K562 (cell line): Measurements from ENCODE around the gene CREB3L2. TPM values are rescaled to one million over a fixed set of nuclear protein-coding genes. Genes with fewer than 3 reads are reported as not detected.

Experiments used
- ATAC-seq: fragments of 200-7000 bp; cut with Tn5 transposase; 3 replicates; pipeline ENCODE4 v1.9.1; 2020; ENCODE audit warnings: moderate library complexity
- BruUV-seq: library from RNA; stranded (reverse); fragments of 400-500 nt; replicated peaks from 2 replicates; lab custom pipeline; 2021; lab: Mats Ljungman, UMichigan
- CTCF ChIA-PET: fragments of 300-600 bp; formaldehyde crosslinking; extraction: SDS; loops from one replicate; lab custom pipeline; 2021; ENCODE audit warnings: low intra/inter-chr PET ratio; lab: Yijun Ruan, JAX
- POLR2A ChIA-PET: fragments of 300-600, 350-650 bp; sonication (Branson Sonifier 250); formaldehyde crosslinking; extraction: SDS; loops from one replicate; lab custom pipeline; 2021; ENCODE audit warnings: antibody characterized with exemption, inconsistent platforms; lab: Yijun Ruan, JAX
- DNase-seq, 4 experiments: peaks; one replicate each; pipeline versions ENCODE4 v3.0.0 to v3.0.0-alpha.2; 2011 to 2018; ENCODE audit warnings: low spot score in 3 of 4, mixed read lengths in 3 of 4; ENCODE audit errors: extremely low read depth in 1 of 4
- FAIRE-seq: peaks from 2 replicates; lab custom pipeline; 2011; peaks lifted over from hg19 to GRCh38; lab: Jason Lieb, UNC
- H2AFZ ChIP-seq: 2 replicates; pipeline ENCODE4 v1.6.0; 2011; ENCODE audit warnings: low read depth, low read length, control low read depth, inconsistent platforms
- H3K27ac ChIP-seq: fragments of 200-600 bp; 3 replicates; pipeline ENCODE4 v1.8.0; 2011; ENCODE audit warnings: low read depth, mild to moderate bottlenecking, control low read depth, inconsistent platforms, low read length, moderate library complexity, mixed read lengths; ENCODE audit errors: extremely low read depth
- H3K27me3 ChIP-seq, 2 experiments: fragments of 300-600 bp in 1 of 2; 2 replicates in 1 of 2; 3 replicates in 1 of 2; pipeline versions ENCODE4 v1.6.0 to v1.8.0; 2011; ENCODE audit warnings: inconsistent platforms in 2 of 2, low read length in 2 of 2, mild to moderate bottlenecking in 1 of 2, mixed read lengths in 1 of 2, moderate library complexity in 1 of 2; ENCODE audit not compliant: control insufficient read depth in 2 of 2, insufficient read depth in 2 of 2
- H3K36me3 ChIP-seq: fragments of 300-600 bp; 3 replicates; pipeline ENCODE4 v1.8.0; 2011; ENCODE audit warnings: mild to moderate bottlenecking, low read length, inconsistent platforms; ENCODE audit not compliant: control insufficient read depth, insufficient read depth
- H3K4me1 ChIP-seq, 2 experiments: fragments of 200-600 bp in 1 of 2; replicated peaks in 1 of 2; 2 replicates in 1 of 2; 3 replicates in 1 of 2; pipeline versions ENCODE4 v1.5.1 to v1.8.0; 2011; ENCODE audit warnings: inconsistent platforms in 2 of 2, low read length in 2 of 2, mild to moderate bottlenecking in 1 of 2, mixed read lengths in 1 of 2, moderate library complexity in 1 of 2; ENCODE audit not compliant: control insufficient read depth in 2 of 2, insufficient read depth in 2 of 2
- H3K4me2 ChIP-seq: 2 replicates; pipeline ENCODE4 v1.6.1; 2011; ENCODE audit warnings: low read length, control low read depth, inconsistent platforms, mixed read lengths; ENCODE audit not compliant: insufficient read depth
- H3K4me3 ChIP-seq: fragments of 200-600 bp; sonication (generic), shearing (Covaris generic); 2 replicates; pipeline ENCODE4 v1.5.1; 2016; ENCODE audit warnings: control low read depth, inconsistent platforms
- H3K79me2 ChIP-seq: fragments of 200-600 bp; 3 replicates; pipeline ENCODE4 v1.8.0; 2011; ENCODE audit warnings: low read length, inconsistent platforms; ENCODE audit not compliant: control insufficient read depth, insufficient read depth
- H3K9ac ChIP-seq, 2 experiments: 2 replicates each; pipeline versions ENCODE4 v1.6.0 to v1.6.1; 2011; ENCODE audit warnings: low read depth in 2 of 2, low read length in 2 of 2, control low read depth in 1 of 2, inconsistent platforms in 1 of 2, mild to moderate bottlenecking in 1 of 2, mixed read lengths in 1 of 2; ENCODE audit not compliant: insufficient read depth in 1 of 2
- H3K9me1 ChIP-seq: one replicate; pipeline ENCODE4 v1.6.0; 2011; ENCODE audit warnings: inconsistent platforms, mild to moderate bottlenecking, low read length, moderate library complexity; ENCODE audit not compliant: control insufficient read depth, insufficient read depth
- H3K9me3 ChIP-seq: replicated peaks from 2 replicates; pipeline ENCODE4 v1.5.1; 2011; ENCODE audit warnings: low read depth, low read length, inconsistent platforms; ENCODE audit not compliant: control insufficient read depth, insufficient read depth
- H4K20me1 ChIP-seq: replicated peaks from 2 replicates; pipeline ENCODE4 v1.6.1; 2011; ENCODE audit warnings: low read length, inconsistent platforms, mixed read lengths; ENCODE audit not compliant: control insufficient read depth, insufficient read depth
- ELF1 ChIP-seq: fragments of 200-800 bp; sonication (Bioruptor generic); IDR thresholded peaks from 2 replicates; pipeline ENCODE4 v1.6.1; 2016; ENCODE audit warnings: missing genetic modification characterization, missing compliant biosample characterization
- IRF2 ChIP-seq: sonication (generic); formaldehyde crosslinking; IDR thresholded peaks from 2 replicates; pipeline ENCODE4 v1.8.1; 2022; ENCODE audit warnings: mild to moderate bottlenecking, missing genetic modification reagents
- IRF9 ChIP-seq: fragments of 450-650 bp; IDR thresholded peaks from 2 replicates; pipeline ENCODE4 v1.6.1; 2016; ENCODE audit warnings: missing biosample characterization, missing genetic modification characterization
- KHSRP ChIP-seq: fragments of 450-650 bp; IDR thresholded peaks from 2 replicates; pipeline ENCODE4 v1.6.1; 2017
- MTA3 ChIP-seq: fragments of 450-650 bp; formaldehyde crosslinking; IDR thresholded peaks from 2 replicates; pipeline ENCODE4 v1.6.1; 2017; ENCODE audit warnings: mild to moderate bottlenecking, borderline replicate concordance
- NFYB ChIP-seq: IDR thresholded peaks from 2 replicates; pipeline ENCODE4 v1.6.1; 2011; ENCODE audit warnings: mild to moderate bottlenecking, moderate library complexity; ENCODE audit not compliant: insufficient read length; ENCODE audit errors: extremely low read depth
- NR3C1 ChIP-seq: sonication (generic); formaldehyde crosslinking; IDR thresholded peaks from 2 replicates; pipeline ENCODE4 v1.8.1; 2022; ENCODE audit warnings: missing genetic modification reagents
- PTBP1 ChIP-seq: fragments of 200-400 bp; formaldehyde crosslinking; IDR thresholded peaks from 2 replicates; pipeline ENCODE4 v1.6.1; 2017; ENCODE audit warnings: low read depth, low read length
- PYGO2 ChIP-seq: fragments of 450-650 bp; IDR thresholded peaks from 2 replicates; pipeline ENCODE4 v1.6.1; 2016; ENCODE audit warnings: mild to moderate bottlenecking, missing genetic modification characterization, moderate library complexity, missing compliant biosample characterization
- RBM14 ChIP-seq: fragments of 200-400 bp; formaldehyde crosslinking; IDR thresholded peaks from 2 replicates; pipeline ENCODE4 v1.6.1; 2018; ENCODE audit warnings: low read depth, mild to moderate bottlenecking, low read length, moderate library complexity, borderline replicate concordance; ENCODE audit not compliant: insufficient read depth
- SAFB2 ChIP-seq: fragments of 200-400 bp; formaldehyde crosslinking; IDR thresholded peaks from 2 replicates; pipeline ENCODE4 v1.6.1; 2018; ENCODE audit warnings: borderline replicate concordance, low read length, low read depth, moderate library complexity; ENCODE audit not compliant: severe bottlenecking
- TAF7 ChIP-seq: fragments of 450-650 bp; IDR thresholded peaks from 2 replicates; pipeline ENCODE4 v1.6.1; 2016; ENCODE audit warnings: missing genetic modification characterization, missing compliant biosample characterization
- USF1 ChIP-seq: sonication (generic); formaldehyde crosslinking; IDR thresholded peaks from 2 replicates; pipeline ENCODE4 v1.9.0; 2022; ENCODE audit warnings: mild to moderate bottlenecking, missing genetic modification reagents
- XRCC5 ChIP-seq: fragments of 200-400 bp; formaldehyde crosslinking; IDR thresholded peaks from 2 replicates; pipeline ENCODE4 v1.6.1; 2017; ENCODE audit warnings: low read depth, mild to moderate bottlenecking, low read length
- ZNF785 ChIP-seq: fragments of 250-450 bp; sonication (Bioruptor Pico); IDR thresholded peaks from 2 replicates; pipeline ENCODE4 v1.4.0; 2020; ENCODE audit warnings: mild to moderate bottlenecking
- WGBS: fragments of 100-300 bp; shearing (Covaris generic); methylation state at CpG from one replicate; pipeline ENCODE4 v1.1.6; 2016; ENCODE audit warnings: low coverage, mixed read lengths; ENCODE audit not compliant: insufficient coverage; ENCODE audit errors: missing lambda C conversion rate; 5-methylcytosine and 5-hydroxymethylcytosine counted together
- in situ Hi-C: fragments of 300-500 bp; cut with MboI; formaldehyde crosslinking; loops from 4 replicates; pipeline ENCODE4 v1.15.0; 2018; ENCODE audit warnings: inconsistent platforms, mixed read lengths
- intact Hi-C: fragments of 100-400 bp; cut with micrococcal nuclease; formaldehyde crosslinking; loops from 2 replicates; pipeline ENCODE4 v1.14.2; 2022
- polyA plus RNA-seq, 8 experiments: library from polyadenylated mRNA; depleted of rRNA in 4 of 8; stranded (reverse) in 5 of 8; unstranded in 3 of 8; fragments of >200 nt; fragmentation: Nextera tagmentation in 2 of 8; fragmentation: Illumina TruSeq in 1 of 8; extraction: Ambion mirVana in 2 of 8; extraction: Trizol in 1 of 8; gene quantifications; 2 replicates each; pipeline versions ENCODE4 v1.2.1 to v1.2.3, GENCODE V29; 2011 to 2014; ENCODE audit warnings: inconsistent platforms in 1 of 8, missing spikeins in 1 of 8
- total RNA-seq, 7 experiments: library from RNA; depleted of rRNA in 6 of 7; stranded (reverse); fragments of >200 nt in 6 of 7; fragmentation: Illumina TruSeq in 2 of 7; extraction: Trizol in 2 of 7; gene quantifications; 2 replicates each; pipeline versions ENCODE4 v1.2.1 to v1.2.3, GENCODE V29; 2011 to 2021; ENCODE audit warnings: low replicate concordance in 1 of 7
- TF ChIP-seq, protein P1 (sequence below): fragments of 450-650 bp; IDR thresholded peaks from 2 replicates; pipeline ENCODE4 v1.6.1; 2014; ENCODE audit warnings: low read depth, mild to moderate bottlenecking, moderate library complexity, borderline replicate concordance
- TF ChIP-seq, protein P2 (sequence below): fragments of 450-650 bp; formaldehyde crosslinking; IDR thresholded peaks from 2 replicates; pipeline ENCODE4 v1.4.0; 2020; ENCODE audit warnings: mild to moderate bottlenecking

The CREB3L2 gene
- total and polyA plus RNA-seq, 9 of the 15 experiments (the other 6 are each of a cell fraction or from before 2014, with no cell fraction given) = 7.1 to 45.6 (median 15.8) TPM

GRCh38 chr7:137890449-137890921, 111.4 kb downstream of the CREB3L2 start:
- CTCF ChIA-PET = no interaction called here
- no peaks in the 10 kb centered on the region for H3K79me2 ChIP-seq
- ATAC-seq (peak; percentile 59; the same call in 2 of the 3 replicates), FAIRE-seq (peak; percentile 40), DNase-seq (peak in 2 of 4 experiments; percentile 62 to 69)
- no peak overlapping the region for H2AFZ ChIP-seq
- H3K9me1 ChIP-seq = no peaks in the 10 kb centered on the region
- in situ Hi-C loops (no loop called here), intact Hi-C loops (no loop called here)
- no peaks in the 10 kb centered on the region for H4K20me1 ChIP-seq
- peaks cover 57% of the 10 kb centered on the region; the same call in 2 of the 3 replicates for H3K36me3 ChIP-seq
- H3K27ac ChIP-seq = no peak overlapping the region
- H3K4me3 ChIP-seq = no peak overlapping the region
- H3K9me3 ChIP-seq = no peaks in the 10 kb centered on the region
- POLR2A ChIA-PET = no interaction called here
- peaks cover 0 to 2% of the 10 kb centered on the region in 2 experiments; a peak in 2 of 5 replicates for H3K4me1 ChIP-seq
- H3K4me2 ChIP-seq = no peak overlapping the region
- BruUV-seq = no TSS peak
- H3K27me3 ChIP-seq = no peaks in the 10 kb centered on the region
- no peak overlapping the region for H3K9ac ChIP-seq
- WGBS = 54% methylated on average over 3 of the region's 3 CpGs
- TF ChIP-seq NFYB = no peak
- no peak for TF ChIP-seq IRF2 (CRISPR knock-in tag)
- TF ChIP-seq, protein P1, sequence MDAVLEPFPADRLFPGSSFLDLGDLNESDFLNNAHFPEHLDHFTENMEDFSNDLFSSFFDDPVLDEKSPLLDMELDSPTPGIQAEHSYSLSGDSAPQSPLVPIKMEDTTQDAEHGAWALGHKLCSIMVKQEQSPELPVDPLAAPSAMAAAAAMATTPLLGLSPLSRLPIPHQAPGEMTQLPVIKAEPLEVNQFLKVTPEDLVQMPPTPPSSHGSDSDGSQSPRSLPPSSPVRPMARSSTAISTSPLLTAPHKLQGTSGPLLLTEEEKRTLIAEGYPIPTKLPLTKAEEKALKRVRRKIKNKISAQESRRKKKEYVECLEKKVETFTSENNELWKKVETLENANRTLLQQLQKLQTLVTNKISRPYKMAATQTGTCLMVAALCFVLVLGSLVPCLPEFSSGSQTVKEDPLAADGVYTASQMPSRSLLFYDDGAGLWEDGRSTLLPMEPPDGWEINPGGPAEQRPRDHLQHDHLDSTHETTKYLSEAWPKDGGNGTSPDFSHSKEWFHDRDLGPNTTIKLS = peak; percentile 56; the same call in 1 of the 2 replicates
- TF ChIP-seq USF1 (CRISPR knock-in tag) = no peak
- TF ChIP-seq PYGO2 (tag) = no peak
- TF ChIP-seq ELF1 (tag) = no peak
- no peak for TF ChIP-seq TAF7 (tag)
- no peak for TF ChIP-seq RBM14
- TF ChIP-seq XRCC5 = no peak
- peak; percentile 67; the same call in 1 of the 2 replicates for TF ChIP-seq MTA3
- no peak for TF ChIP-seq PTBP1
- no peak for TF ChIP-seq NR3C1 (CRISPR knock-in tag)
- TF ChIP-seq, protein P2, sequence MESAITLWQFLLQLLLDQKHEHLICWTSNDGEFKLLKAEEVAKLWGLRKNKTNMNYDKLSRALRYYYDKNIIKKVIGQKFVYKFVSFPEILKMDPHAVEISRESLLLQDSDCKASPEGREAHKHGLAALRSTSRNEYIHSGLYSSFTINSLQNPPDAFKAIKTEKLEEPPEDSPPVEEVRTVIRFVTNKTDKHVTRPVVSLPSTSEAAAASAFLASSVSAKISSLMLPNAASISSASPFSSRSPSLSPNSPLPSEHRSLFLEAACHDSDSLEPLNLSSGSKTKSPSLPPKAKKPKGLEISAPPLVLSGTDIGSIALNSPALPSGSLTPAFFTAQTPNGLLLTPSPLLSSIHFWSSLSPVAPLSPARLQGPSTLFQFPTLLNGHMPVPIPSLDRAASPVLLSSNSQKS = no peak
- no peak for TF ChIP-seq ZNF785 (CRISPR knock-in tag)
- TF ChIP-seq IRF9 (tag) = no peak
- TF ChIP-seq SAFB2 = no peak
- 0 out of 2 replicates have a peak, but pooled peaks have one; percentile 34 for TF ChIP-seq KHSRP
